ENCODE results near the gene NPL. TPM values are rescaled to one million over a fixed set of nuclear protein-coding genes. Genes with fewer than 3 reads are reported as not detected.

NPL gene
- total RNA-seq, 2 experiments from 2014 or later, result 4.5 to 4.9 TPM

DNA sequence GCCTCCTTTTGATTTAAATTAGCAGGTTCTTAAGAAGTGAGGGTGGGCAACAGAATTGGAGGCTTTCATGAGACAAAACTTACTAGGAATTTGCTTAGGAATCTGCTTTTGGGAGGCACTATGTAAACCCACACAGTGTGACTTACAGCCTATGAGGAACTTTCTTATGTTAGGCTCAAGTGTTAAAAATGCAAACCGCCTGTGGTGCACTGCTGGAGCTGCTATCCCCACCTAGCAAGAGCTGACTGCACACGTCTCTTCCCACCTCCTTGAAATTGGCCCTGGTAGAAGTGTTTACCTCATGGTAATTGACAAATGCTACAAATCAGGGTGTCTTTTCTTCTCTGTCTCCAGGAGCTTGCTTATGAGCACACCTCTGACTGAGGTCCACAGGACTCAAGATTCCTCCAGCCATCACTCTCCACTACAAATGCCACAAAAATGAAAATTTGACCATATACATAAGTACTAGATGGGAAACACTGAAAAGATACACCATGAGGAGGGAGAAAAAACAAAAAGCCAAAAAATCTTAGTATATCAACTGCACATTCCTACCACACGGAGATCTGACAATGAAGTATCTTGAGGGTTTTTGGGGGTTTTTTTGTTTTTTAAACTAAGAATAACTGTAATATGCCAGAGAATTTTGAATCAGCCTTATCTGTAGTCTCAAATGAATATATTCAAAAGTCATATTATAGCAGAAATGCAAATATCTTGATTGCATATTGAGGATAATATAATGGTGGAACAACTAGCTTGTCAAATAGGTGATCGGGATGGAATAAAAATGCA lies 18.2 kb upstream of the NPL start:
- TF ChIP-seq, protein P1, sequence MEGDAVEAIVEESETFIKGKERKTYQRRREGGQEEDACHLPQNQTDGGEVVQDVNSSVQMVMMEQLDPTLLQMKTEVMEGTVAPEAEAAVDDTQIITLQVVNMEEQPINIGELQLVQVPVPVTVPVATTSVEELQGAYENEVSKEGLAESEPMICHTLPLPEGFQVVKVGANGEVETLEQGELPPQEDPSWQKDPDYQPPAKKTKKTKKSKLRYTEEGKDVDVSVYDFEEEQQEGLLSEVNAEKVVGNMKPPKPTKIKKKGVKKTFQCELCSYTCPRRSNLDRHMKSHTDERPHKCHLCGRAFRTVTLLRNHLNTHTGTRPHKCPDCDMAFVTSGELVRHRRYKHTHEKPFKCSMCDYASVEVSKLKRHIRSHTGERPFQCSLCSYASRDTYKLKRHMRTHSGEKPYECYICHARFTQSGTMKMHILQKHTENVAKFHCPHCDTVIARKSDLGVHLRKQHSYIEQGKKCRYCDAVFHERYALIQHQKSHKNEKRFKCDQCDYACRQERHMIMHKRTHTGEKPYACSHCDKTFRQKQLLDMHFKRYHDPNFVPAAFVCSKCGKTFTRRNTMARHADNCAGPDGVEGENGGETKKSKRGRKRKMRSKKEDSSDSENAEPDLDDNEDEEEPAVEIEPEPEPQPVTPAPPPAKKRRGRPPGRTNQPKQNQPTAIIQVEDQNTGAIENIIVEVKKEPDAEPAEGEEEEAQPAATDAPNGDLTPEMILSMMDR (IDR thresholded peaks at IDR 0.05), result no peak
- peaks cover 23% of the 10 kb centered on the region for H3K27me3 Mint-ChIP-seq
- H3K4me3 Mint-ChIP-seq, result no peak overlapping the region
- intact Hi-C loops (cut with micrococcal nuclease), result no loop called here
- no peaks in the 10 kb centered on the region for H3K4me1 Mint-ChIP-seq (ENCODE audit: low read depth)
- H3K9me3 Mint-ChIP-seq, result no peaks in the 10 kb centered on the region
- H3K36me3 Mint-ChIP-seq (ENCODE audit: low read depth), result no peaks in the 10 kb centered on the region
- ChIA-PET POLR2A (no interaction called here), CTCF (interaction anchor here (0.8 to 3.8 kb wide), 4 partner anchors 11 to 176 kb away, joined by 3 to 14 read pairs (median 8); no protein-coding TSS in a partner anchor)
- ATAC-seq, result no peak
- no peak overlapping the region for H3K27ac Mint-ChIP-seq
- no peak for DNase-seq

DNA sequence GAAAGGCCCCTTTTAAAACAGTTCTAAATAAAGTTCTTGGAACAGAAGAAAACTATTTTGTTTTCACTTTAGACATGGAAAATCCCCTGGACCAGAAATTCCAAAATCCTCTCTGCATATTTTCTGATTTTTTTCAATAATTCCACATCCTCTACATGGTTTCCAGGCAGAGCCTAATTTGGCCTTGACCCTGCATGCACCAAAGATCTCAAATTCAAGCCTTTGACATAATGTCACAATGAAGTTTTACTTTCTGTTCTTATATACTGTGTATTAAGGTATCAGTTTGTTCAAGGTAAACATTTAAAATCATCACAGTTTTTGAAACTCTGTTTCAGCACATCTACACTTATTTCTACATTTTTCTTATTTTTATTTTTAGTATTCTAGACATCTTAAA lies 12.2 kb upstream of the NPL start:
- Mint-ChIP-seq H3K4me1 (ENCODE audit: low read depth) (peaks cover 12% of the 10 kb centered on the region), H3K4me3 (no peak overlapping the region), H3K27ac (no peak overlapping the region), H3K9me3 (no peaks in the 10 kb centered on the region), H3K27me3 (peaks cover 16% of the 10 kb centered on the region), H3K36me3 (ENCODE audit: low read depth) (no peaks in the 10 kb centered on the region)
- ChIA-PET POLR2A (no interaction called here), CTCF (interaction anchor here (0.6 to 1.0 kb wide), 2 partner anchors 135 to 181 kb away, joined by 3 to 4 read pairs; no protein-coding TSS in a partner anchor)
- TF ChIP-seq, protein P1 (IDR thresholded peaks at IDR 0.05), result no peak
- no peak for DNase-seq
- ATAC-seq, result no peak
- intact Hi-C loops (cut with micrococcal nuclease), result no loop called here

DNA sequence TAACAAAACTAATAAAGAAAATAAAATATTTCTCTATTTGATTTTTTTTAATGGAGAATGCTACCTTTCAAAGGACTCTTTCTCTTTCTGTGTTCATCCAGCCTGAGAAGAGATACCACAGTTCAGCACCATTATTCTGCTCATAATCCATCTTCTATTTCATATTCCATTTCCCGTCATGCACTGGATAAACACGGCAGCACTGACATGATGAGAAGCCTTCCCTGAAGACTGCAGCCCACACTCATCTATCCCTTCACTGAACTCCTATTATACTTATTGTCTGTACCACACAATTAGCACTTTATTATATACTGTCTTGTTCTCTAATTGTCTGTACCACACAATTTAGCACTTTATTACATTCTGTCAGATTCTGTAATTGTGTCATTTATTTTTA lies 10.7 kb upstream of the NPL start:
- Mint-ChIP-seq H3K36me3 (ENCODE audit: low read depth) (no peaks in the 10 kb centered on the region), H3K4me1 (ENCODE audit: low read depth) (peaks cover 15% of the 10 kb centered on the region), H3K27me3 (peaks cover 14% of the 10 kb centered on the region), H3K9me3 (no peaks in the 10 kb centered on the region), H3K27ac (no peak overlapping the region), H3K4me3 (no peak overlapping the region)
- no peak for ATAC-seq
- CTCF ChIA-PET, result interaction anchor here (1.1 kb wide), 1 partner anchor 96 kb away, joined by 3 read pairs; no protein-coding TSS in a partner anchor
- TF ChIP-seq, protein P1 (IDR thresholded peaks at IDR 0.05), result no peak
- POLR2A ChIA-PET, result no interaction called here
- intact Hi-C loops (cut with micrococcal nuclease), result no loop called here
- no peak for DNase-seq

DNA sequence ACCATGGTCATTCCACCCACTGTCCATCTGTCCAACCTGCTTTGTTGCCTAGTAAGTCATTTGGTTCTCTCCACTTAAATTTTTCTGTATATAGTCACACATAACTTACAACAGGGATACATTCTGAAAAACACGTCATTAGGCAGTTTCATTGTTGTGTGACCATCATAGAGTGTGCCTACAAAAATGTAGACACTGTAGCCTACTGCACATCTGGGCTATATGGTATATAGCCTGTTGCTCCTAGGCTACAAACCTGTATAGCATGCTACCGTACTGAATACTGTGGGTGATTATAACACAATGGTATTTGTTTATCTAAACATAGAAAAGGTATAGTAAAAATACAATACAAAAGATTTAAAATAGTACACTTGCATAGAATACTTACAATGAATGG lies 10.0 kb upstream of the NPL start:
- DNase-seq (no peak), ATAC-seq (no peak)
- TF ChIP-seq, protein P1 (IDR thresholded peaks at IDR 0.05), result no peak
- no peak overlapping the region for H3K4me3 Mint-ChIP-seq
- peaks cover 10% of the 10 kb centered on the region for H3K27me3 Mint-ChIP-seq
- ChIA-PET CTCF (interaction anchor here (19.1 kb wide), 1 partner anchor 183 kb away, joined by 1003 read pairs; the partner anchor contains the start of genes RGS16 and RNASEL), POLR2A (no interaction called here)
- H3K4me1 Mint-ChIP-seq (ENCODE audit: low read depth), result peaks cover 15% of the 10 kb centered on the region
- no peak overlapping the region for H3K27ac Mint-ChIP-seq
- intact Hi-C loops (cut with micrococcal nuclease), result no loop called here
- H3K9me3 Mint-ChIP-seq, result no peaks in the 10 kb centered on the region
- no peaks in the 10 kb centered on the region for H3K36me3 Mint-ChIP-seq (ENCODE audit: low read depth)
